ENCODE results near the gene KCNT2. TPM values are rescaled to one million over a fixed set of nuclear protein-coding genes. Genes with fewer than 3 reads are reported as not detected.

KCNT2 gene
- total and polyA plus RNA-seq, 10 of the 15 experiments (the other 5 are each of a cell fraction or from before 2014, with no cell fraction given) = not detected

GRCh38 chr1:196486346-196486745 lies 121.9 kb downstream of the KCNT2 start (continued):
- TF ChIP-seq E4F1 (IDR thresholded peaks at IDR 0.05; ENCODE audit: borderline replicate concordance, partially characterized antibody) = no peak
- no peak for TF ChIP-seq YBX1 (IDR thresholded peaks at IDR 0.05)
- TF ChIP-seq MAX (IDR thresholded peaks at IDR 0.05; ENCODE audit: low read depth, low read length) = no peak
- TF ChIP-seq HDGF (IDR thresholded peaks at IDR 0.05) = no peak

- 37% methylated on average over 2 of the region's 2 CpGs for WGBS (ENCODE audit: insufficient coverage, insufficient replicate concordance, low lambda C conversion rate, missing lambda C conversion rate)
- in situ Hi-C loops (cut with MboI) = no loop called here
- POLR2A ChIA-PET = no interaction called here
These were observed 126.6 kb downstream of the KCNT2 start for GRCh38 chr1:196481616-196482015.

More at GRCh38 chr1:196481616-196482015, 126.6 kb downstream of the KCNT2 start:
- ChIA-PET SMC1A (ENCODE audit: uncharacterized antibody, unreplicated experiment) (no interaction called here), RAD21 (ENCODE audit: unreplicated experiment) (no interaction called here), CTCF (no interaction called here)
- ATAC-seq (no peak), FAIRE-seq (no peak), DNase-seq (ENCODE audit: low read depth, low spot score) (no peak)
- Histone ChIP-seq H3K27ac (ENCODE audit: control insufficient read depth, insufficient read depth) (no peak overlapping the region), H4K20me1 (ENCODE audit: control insufficient read depth, insufficient read depth) (no peaks in the 10 kb centered on the region), H3K36me3 (ENCODE audit: control insufficient read depth in 2 of 2, insufficient read depth in 2 of 2, low read length in 1 of 2) (no peaks in the 10 kb centered on the region), H3K4me3 (no peak overlapping the region), H3K27me3 (replicated peaks in 1 of 2; ENCODE audit: control insufficient read depth in 2 of 2, insufficient read depth in 2 of 2, low read length in 1 of 2) (no peaks in the 10 kb centered on the region), H3K4me2 (ENCODE audit: control insufficient read depth, insufficient read depth) (no peak overlapping the region), H3K4me1 (ENCODE audit: control insufficient read depth, insufficient read depth, low read length) (no peaks in the 10 kb centered on the region), H3K9me3 (replicated peaks; ENCODE audit: control insufficient read depth, insufficient read depth, low read length) (no peaks in the 10 kb centered on the region), H3K79me2 (ENCODE audit: control insufficient read depth, insufficient read depth, low read length) (no peaks in the 10 kb centered on the region), H2AFZ (ENCODE audit: control insufficient read depth, low read depth, low read length) (no peak overlapping the region), H3K9ac (ENCODE audit: control insufficient read depth, insufficient read depth, low read length) (no peak overlapping the region)
- BruUV-seq (replicated peaks) = no TSS peak
- TF ChIP-seq RELA (IDR thresholded peaks at IDR 0.05; ENCODE audit: borderline replicate concordance, partially characterized antibody) (no peak), LARP7 (IDR thresholded peaks at IDR 0.05) (no peak), JUNB (IDR thresholded peaks at IDR 0.05) (no peak), CREM (IDR thresholded peaks at IDR 0.05; ENCODE audit: low read depth) (no peak), BACH1 (IDR thresholded peaks at IDR 0.05; ENCODE audit: borderline replicate concordance) (no peak), NKRF (conservative IDR thresholded peaks at IDR 0.05) (no peak), EP300 (IDR thresholded peaks at IDR 0.05; ENCODE audit: borderline replicate concordance in 1 of 2, control insufficient read depth in 1 of 2, low read depth in 2 of 2, low read length in 2 of 2) (no peak), STAT1 (conservative IDR thresholded peaks at IDR 0.05) (no peak), EZH2 (IDR thresholded peaks at IDR 0.05; ENCODE audit: borderline replicate concordance, control insufficient read depth, low read depth, low read length) (no peak), IKZF2 (IDR thresholded peaks at IDR 0.05) (no peak), BHLHE40 (IDR thresholded peaks at IDR 0.05; ENCODE audit: borderline replicate concordance in 1 of 2, low read depth in 2 of 2, low read length in 1 of 2) (no peak), ZBED1 (IDR thresholded peaks at IDR 0.05; ENCODE audit: borderline replicate concordance) (no peak), RUNX3 (IDR thresholded peaks at IDR 0.05; ENCODE audit: low read length) (no peak), CBX3 (IDR thresholded peaks at IDR 0.05; ENCODE audit: borderline replicate concordance, low read depth) (no peak), ELK1 (IDR thresholded peaks at IDR 0.05; ENCODE audit: low read depth, low read length) (no peak), TCF3 (IDR thresholded peaks at IDR 0.05; ENCODE audit: borderline replicate concordance, insufficient read depth, low read depth, low read length) (no peak)
- intact Hi-C loops (cut with micrococcal nuclease; ENCODE audit: unreplicated experiment) = no loop called here

Measured in GM12878 (cell line).